HG02870 (cell line): ENCODE results near the gene GXYLT2.
"Not testable (repeated sequence)": the region's sequence is repeated elsewhere in the genome, so short reads cannot be mapped to it uniquely, and the experiment has no call there.

ENCODE experiments used
- ATAC-seq: cut with Tn5 transposase; IDR thresholded peaks from one replicate; pipeline ENCODE4 v1.9.1; 2021; ENCODE audit warnings: mild to moderate bottlenecking, moderate library complexity; ENCODE audit not compliant: unreplicated experiment

The GXYLT2 gene

DNA sequence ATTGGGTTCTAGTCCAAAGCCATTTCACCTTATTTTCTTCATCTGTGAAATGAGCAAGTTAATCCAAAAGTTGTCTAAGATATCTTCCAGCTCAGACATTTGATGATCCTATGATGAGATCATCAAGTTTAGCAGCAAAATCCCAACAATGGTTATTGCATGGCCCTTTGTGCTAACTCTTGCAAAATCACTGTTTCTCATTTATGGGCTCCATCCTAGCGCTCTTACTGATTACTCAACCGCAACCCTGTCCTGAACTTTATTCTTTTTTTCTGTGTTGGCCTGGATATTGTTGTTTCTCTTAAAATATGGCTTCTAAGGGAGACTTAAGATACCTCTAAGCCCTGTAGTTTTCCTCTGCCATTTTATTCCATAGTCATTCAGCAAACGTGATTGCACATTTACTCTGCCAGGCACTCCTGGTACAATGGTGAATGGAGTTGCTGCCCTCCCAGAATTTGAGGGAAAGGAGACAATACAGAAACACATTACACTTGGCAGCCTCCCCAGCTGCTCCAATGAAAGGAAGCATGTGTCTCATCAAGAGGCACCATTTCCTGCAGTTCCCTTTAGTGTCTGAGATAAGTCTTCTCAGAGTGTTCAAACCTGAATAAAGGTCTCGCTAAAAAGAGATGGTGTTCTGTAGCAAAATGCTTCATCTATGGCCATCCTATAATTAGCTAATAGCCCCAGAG, 4.4 kb downstream of the GXYLT2 start:
- ATAC-seq: no peak

DNA sequence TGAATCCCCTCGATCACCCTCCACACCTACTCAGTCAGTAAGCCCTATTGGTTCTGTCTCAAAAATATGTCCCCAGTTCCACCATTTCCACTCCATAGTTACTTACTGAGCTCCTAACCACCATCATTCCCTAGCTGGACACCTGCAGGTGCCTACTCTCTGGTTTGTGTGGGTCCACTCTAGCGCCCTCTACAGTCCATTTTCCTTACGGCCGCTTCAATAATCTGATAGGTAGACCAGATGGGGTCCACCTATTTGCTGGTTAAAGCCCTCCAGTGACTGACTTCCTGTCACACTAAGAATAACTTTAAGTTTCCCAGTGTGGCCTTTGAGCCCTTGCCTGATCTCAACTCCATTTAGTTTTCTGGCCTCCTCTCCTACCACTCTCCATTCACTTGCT, 5.0 kb downstream of the GXYLT2 start:
- no peak for ATAC-seq

DNA sequence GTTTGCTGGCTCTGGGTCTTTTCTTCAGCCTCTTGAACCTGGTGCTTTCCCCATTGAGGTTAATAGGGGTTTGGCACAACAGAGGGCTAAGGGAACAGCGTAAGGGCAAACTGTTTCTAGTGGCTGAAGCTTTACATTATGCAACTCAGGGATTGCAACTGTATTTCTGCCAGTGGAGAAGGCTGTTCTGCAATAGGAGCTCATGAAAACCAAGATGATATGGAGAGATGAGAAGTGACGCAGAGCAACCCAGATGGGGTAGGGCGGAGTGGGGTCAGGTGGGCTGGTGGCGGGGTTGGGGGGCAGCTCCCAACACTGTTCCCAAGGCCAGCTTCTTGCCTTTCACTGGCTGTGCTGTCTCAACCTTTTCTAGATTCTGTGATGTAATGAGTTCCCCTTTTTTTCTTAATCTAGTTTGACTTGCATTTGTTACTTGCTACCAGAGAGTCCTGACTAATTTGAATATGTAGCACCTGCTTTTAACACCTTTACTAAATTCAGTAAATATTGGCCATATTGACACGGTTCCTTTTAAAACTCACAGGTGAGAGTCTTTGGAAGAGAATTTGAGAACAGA, 7.2 kb downstream of the GXYLT2 start:
- ATAC-seq: no peak

DNA sequence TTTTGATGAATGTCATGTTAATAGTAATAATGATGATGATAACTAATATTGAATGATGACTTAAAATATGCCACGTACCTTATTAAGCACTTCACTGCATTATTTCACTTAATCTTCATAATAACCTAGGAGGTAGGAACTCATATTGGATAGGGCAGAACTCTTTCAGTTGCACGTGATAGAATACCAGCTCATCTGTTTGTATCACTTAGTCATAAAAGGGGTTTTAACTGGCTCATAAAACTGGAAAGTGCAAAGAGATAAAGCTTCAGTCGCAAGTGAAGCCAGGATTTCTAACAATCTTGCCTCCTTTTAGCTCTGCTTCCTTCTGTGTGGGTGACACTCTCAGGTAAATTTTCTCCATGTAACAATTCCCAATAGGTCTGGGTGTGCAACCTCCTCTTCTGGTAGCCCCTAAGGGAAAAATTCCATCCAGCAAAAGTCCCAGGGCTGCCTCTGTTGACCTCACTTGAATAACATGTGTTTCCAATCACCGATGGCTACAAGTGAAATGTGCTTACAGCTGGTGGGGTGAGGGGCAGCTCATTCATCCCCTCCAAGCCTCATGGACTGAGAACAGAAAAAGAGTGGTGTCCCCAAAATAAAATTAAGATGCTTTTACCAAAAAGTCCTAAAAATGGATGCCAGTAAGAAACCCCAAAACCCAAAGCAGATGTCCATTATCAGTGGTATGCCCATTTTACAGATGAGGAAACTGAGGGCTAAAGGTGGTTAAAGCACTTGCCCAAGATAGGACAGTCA, 9.3 kb downstream of the GXYLT2 start:
- ATAC-seq: no peak

- no peak for ATAC-seq
Measured at GRCh38 chr3:72897758-72898007, 9.8 kb downstream of the GXYLT2 start.

GRCh38 chr3:72899349-72899765, 11.5 kb downstream of the GXYLT2 start:
- ATAC-seq: no peak

GRCh38 chr3:72900048-72900447, 12.2 kb downstream of the GXYLT2 start:
- no peak for ATAC-seq

DNA sequence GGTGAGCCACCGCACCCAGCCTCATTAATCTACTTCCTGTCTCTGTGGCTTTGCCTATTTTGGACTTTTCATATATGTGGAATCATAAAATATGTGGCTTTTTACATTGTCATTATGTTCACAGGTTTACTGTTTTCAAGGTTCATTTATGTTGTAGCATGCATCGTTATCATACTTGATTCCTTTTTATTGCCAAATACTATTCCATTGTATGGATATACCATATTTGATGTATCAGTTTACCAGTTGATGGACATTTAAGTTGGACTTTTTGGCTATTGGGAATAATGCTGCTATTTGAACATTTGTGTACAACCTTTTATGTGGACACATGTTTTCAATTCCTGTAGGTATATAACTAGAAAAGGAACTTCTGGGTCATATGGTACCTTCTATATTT, 14.0 kb downstream of the GXYLT2 start:
- ATAC-seq: no peak

DNA sequence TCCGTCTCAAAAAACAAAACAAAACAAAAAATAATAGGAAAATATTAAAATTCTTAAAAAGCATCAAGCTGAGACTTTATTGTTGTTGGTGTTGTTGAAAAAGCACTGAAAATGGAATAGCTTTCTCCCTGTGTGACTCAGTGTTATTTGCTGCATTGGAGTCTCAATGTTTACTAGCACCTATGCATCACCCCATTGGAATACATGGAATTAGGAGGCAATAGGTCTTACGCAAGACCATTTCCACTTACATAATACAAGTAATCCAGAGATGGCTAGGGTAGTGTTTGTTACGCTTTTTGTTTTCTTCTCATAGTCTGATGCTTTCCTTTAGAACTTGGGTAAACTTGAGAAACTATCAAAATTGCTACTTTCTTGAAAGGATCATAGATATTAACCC, 15.2 kb downstream of the GXYLT2 start:
- no peak for ATAC-seq

DNA sequence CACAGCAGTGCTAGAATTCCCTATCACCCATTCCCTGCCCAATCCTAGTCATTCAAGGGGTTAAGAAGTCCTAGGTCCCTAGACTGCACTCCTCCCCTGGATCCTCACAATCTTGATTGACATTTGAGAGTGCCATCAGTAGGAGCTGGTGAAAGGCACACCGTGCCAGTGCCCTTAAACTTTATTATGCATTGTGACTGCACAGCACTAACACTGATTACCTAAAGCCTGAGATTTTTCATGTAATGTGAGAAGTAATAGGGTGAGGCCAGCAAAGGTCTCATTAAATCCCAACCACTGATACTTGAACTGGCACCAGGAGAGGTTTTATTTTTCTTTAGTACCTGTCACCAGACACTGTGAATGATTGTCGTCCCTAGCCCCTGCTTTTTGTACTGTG, 16.3 kb downstream of the GXYLT2 start:
- ATAC-seq: no peak

DNA sequence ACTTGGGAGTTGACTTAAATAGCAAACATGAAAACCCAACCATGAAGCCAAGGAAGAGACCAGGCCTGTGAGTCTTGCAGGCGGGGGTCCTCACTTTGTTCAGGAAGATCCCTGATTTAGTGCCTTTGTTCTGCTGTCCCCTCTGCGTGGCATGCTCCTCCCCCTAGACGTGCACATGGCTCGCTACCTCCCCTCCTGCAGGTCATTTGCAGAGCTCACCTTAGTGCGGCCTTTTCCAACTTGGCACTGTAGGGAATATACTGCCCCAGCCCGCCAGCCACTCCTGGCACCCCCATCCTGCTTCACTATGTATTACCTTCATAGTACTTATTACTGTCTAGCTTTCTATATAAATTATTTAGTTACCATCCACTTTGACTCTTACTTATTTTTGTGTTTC, 18.3 kb downstream of the GXYLT2 start:
- ATAC-seq: no peak

DNA sequence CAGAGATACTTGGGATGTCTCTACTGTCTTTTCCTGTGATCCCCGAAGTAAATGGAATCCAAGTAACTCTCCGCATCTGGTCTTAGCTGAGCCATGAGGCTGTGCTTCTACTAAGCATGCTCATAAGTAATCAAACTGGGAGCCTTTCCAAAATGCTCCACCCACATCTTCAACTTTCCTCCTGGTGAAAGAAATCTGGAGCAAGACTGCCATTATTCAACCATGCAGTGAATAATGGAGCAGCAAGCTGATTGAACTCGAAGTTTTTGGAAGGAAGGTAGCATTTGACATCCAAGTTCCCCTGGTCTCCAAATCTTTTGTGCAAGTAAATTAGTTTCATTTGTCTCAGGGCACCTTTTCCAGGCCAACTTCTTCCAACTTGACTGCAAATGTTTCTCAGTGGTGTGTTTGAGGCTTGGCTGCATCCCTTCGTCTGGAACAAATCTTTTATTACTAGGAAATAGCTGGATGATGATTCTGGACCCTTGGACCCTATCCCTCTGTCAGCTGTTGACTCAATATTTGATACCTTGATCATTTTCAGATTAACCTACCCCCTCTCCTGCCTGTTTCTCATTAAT, 19.4 kb downstream of the GXYLT2 start:
- no peak for ATAC-seq

- no peak for ATAC-seq
Measured at GRCh38 chr3:72907731-72908620, 20.1 kb downstream of the GXYLT2 start.

GRCh38 chr3:72909591-72909990, 21.7 kb downstream of the GXYLT2 start:
- no peak for ATAC-seq

DNA sequence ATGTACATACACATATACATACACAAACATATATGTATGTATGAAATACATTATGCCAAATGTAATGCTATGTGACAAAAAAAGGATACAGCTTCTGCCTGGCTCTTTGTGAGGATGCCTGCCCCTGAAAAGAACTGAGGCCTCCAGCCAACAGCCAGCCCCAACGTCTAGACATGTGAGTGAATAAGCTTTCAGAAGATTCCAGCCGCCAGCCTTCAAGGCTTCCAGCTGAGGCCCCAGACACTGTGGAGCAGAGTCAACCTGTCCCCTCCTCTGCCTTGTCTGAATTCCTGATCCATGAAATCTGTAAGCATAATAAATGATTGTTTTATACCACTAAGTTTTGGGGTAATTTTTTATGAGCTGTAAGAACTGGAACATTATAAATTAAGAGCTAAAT, 24.7 kb downstream of the GXYLT2 start:
- no peak for ATAC-seq

- ATAC-seq: no peak
Measured at GRCh38 chr3:72914383-72914782, 26.5 kb downstream of the GXYLT2 start.

GRCh38 chr3:72916250-72916649, 28.4 kb downstream of the GXYLT2 start:
- ATAC-seq: no peak

DNA sequence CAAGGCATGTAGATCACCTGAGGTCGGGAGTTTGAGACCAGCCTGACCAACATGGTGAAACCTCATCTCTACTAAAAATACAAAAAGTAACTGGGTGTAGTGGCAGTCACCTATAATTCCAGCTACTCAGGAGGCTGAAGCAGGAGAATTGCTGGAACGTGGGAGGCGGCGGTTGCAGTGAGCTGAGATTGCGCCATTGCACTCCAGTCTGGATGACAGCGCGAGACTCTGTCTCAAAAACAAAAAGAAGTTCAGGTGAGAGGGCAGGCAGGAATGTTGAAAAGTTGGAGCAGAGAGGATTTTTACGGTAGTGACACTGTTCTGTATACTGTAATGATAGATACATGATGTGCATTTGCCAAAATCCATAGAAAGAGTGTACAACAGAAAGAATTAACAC, 31.7 kb downstream of the GXYLT2 start:
- no peak for ATAC-seq

DNA sequence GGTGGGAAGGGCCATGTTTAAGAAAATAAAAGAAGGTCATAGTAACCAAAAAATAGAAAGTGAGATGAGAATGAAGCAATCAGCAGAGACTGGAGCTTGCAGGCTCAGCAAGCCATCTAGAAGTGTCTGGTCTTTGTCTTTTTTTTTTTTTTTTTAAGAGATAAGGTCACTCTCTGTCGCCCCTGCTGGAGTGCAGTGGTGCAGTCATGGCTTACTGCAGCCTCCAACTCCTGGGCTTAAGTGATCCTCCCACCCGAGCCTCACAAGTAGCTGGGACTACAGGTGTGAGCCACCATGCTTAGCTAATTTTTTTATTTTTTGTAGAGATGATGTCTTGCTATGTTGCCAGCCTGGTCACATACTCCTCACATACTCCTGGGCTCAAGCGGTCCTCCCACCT, 36.2 kb downstream of the GXYLT2 start:
- no peak for ATAC-seq

- ATAC-seq: not testable (repeated sequence)
Measured at GRCh38 chr3:72928781-72929735, 41.2 kb downstream of the GXYLT2 start.
